ENCODE data around the gene KIAA0040. TPM values are rescaled to one million over a fixed set of nuclear protein-coding genes. Genes with fewer than 3 reads are reported as not detected.

The KIAA0040 gene
- total RNA-seq, 1 experiment from 2014 or later, result 5.0 TPM

GRCh38 chr1:175116210-175116798 is 76.3 kb downstream of the KIAA0040 start:
- Histone ChIP-seq H3K79me2 (ENCODE audit: insufficient read depth, low read length) (no peaks in the 10 kb centered on the region), H3K9ac (ENCODE audit: extremely low read depth, insufficient read length, low read length) (no peak overlapping the region), H3K4me1 (ENCODE audit: insufficient read depth, low read length) (no peaks in the 10 kb centered on the region), H4K5ac (ENCODE audit: insufficient read length, low read depth, low read length) (no peak overlapping the region), H3K56ac (ENCODE audit: insufficient read length, low read depth, low read length) (no peak overlapping the region), H3K23me2 (ENCODE audit: insufficient read length, low read depth, low read length, poor library complexity, severe bottlenecking) (no peaks in the 10 kb centered on the region), H3K4me2 (ENCODE audit: insufficient read depth, insufficient read length, low read length) (no peak overlapping the region), H3K9me3 (ENCODE audit: control insufficient read depth, low read depth, low read length) (no peaks in the 10 kb centered on the region), H3K14ac (ENCODE audit: insufficient read depth, low read length) (no peak overlapping the region), H3K23ac (ENCODE audit: insufficient read length, low read depth, low read length) (no peak overlapping the region), H3T11ph (ENCODE audit: low read length) (no peak overlapping the region), H2BK5ac (ENCODE audit: insufficient read length, low read length) (no peak overlapping the region), H3K4ac (ENCODE audit: low read depth, low read length) (no peak overlapping the region), H2AFZ (ENCODE audit: low read length) (no peak overlapping the region), H2BK12ac (ENCODE audit: insufficient read length, low read depth, low read length) (no peak overlapping the region), H3K27ac (ENCODE audit: insufficient read length, low read depth, low read length) (no peak overlapping the region), H2AK5ac (ENCODE audit: insufficient read length, low read length) (no peak overlapping the region), H4K91ac (ENCODE audit: insufficient read length, low read depth, low read length) (no peak overlapping the region), H4K20me1 (ENCODE audit: control insufficient read depth, insufficient read depth, insufficient read length) (no peaks in the 10 kb centered on the region), H2BK20ac (ENCODE audit: low read depth, low read length, poor library complexity, severe bottlenecking) (no peak overlapping the region), H3K18ac (ENCODE audit: insufficient read length, low read depth, low read length) (no peak overlapping the region), H2BK120ac (ENCODE audit: low read depth, low read length, poor library complexity, severe bottlenecking) (no peak overlapping the region), H3K79me1 (ENCODE audit: insufficient read depth, low read depth, low read length, poor library complexity, severe bottlenecking) (no peaks in the 10 kb centered on the region), H4K8ac (replicated peaks; ENCODE audit: insufficient read length, low read depth, low read length) (no peak overlapping the region), H3K27me3 (ENCODE audit: insufficient read depth, low read length) (no peaks in the 10 kb centered on the region), H2BK15ac (ENCODE audit: low read depth, low read length) (no peak overlapping the region)
- no peak for DNase-seq
- no peak for TF ChIP-seq CTCF (conservative IDR thresholded peaks at IDR 0.05)
- WGBS (ENCODE audit: extremely low coverage, insufficient read length, low lambda C conversion rate), result no CpG with 5 or more reads among the region's 1 CpG
- H3K9me3 Mint-ChIP-seq, result peaks cover 14% of the 10 kb centered on the region in 2 experiments
- H3K27ac Mint-ChIP-seq, result no peak overlapping the region
- H3K4me3 Mint-ChIP-seq, result no peak overlapping the region
- no peaks in the 10 kb centered on the region for H3K4me1 Mint-ChIP-seq
- H3K27me3 Mint-ChIP-seq (ENCODE audit: low read depth), result no peaks in the 10 kb centered on the region
- H3K36me3 Mint-ChIP-seq (ENCODE audit: insufficient read depth in 1 of 3, low read depth in 3 of 3), result peaks cover 0 to 3% (median 2%) of the 10 kb centered on the region in 3 experiments; a peak in 3 of 7 replicates

All from H9 (cell line).